WTC11 (cell line): ENCODE data around the gene ATP8B4.

Source experiments
- GABPB1 ChIP-seq: sonication (generic); formaldehyde crosslinking; IDR thresholded peaks from 2 replicates; pipeline ENCODE4 v1.8.1; 2023; ENCODE audit warnings: mild to moderate bottlenecking, missing genetic modification reagents
- TCF7 ChIP-seq: sonication (generic); formaldehyde crosslinking; IDR thresholded peaks from 2 replicates; pipeline ENCODE4 v1.8.0; 2022; ENCODE audit warnings: mild to moderate bottlenecking, low read depth, missing genetic modification reagents, moderate library complexity
- ZNF138 ChIP-seq: sonication (generic); formaldehyde crosslinking; conservative IDR thresholded peaks from 2 replicates; pipeline ENCODE4 v1.8.1; 2022; ENCODE audit warnings: mild to moderate bottlenecking, moderate library complexity, missing genetic modification reagents
- TF ChIP-seq, protein P1 (sequence below): sonication (generic); formaldehyde crosslinking; conservative IDR thresholded peaks from 2 replicates; pipeline ENCODE4 v1.8.1; 2023; ENCODE audit warnings: mild to moderate bottlenecking, low read depth, missing genetic modification reagents, moderate library complexity
- TF ChIP-seq, protein P2 (sequence below): sonication (generic); formaldehyde crosslinking; IDR thresholded peaks from 2 replicates; pipeline ENCODE4 v1.8.0; 2022; ENCODE audit warnings: missing genetic modification reagents
- TF ChIP-seq, protein P3 (sequence below): fragments of 200-600 bp; IDR thresholded peaks from 2 replicates; pipeline ENCODE4 v1.8.0; 2022; ENCODE audit warnings: antibody characterized with exemption
- TF ChIP-seq, protein P4 (sequence below): sonication (generic); formaldehyde crosslinking; conservative IDR thresholded peaks from 2 replicates; pipeline ENCODE4 v1.8.1; 2022; ENCODE audit warnings: mild to moderate bottlenecking, missing genetic modification reagents

DNA sequence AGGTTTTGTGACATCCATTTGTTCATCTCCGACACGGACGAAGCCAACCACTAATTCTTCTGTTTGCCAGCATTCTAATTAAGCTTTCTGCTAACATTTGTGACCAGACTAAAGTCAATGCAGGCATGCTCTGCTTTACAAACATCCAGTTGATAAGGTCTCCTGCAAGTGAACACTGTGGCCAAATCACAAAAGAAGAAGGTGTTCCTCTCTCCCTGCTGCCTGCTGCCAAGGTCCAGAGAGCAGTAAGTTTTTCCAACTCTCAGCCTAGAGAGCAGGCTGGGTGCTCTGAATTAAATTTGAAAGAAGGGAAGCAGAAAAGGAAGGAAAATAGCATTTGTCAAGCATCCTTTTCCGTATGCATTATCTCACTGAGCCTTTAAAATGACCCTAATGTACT lies 133.6 kb downstream of the ATP8B4 start:
- TF ChIP-seq, protein P1, sequence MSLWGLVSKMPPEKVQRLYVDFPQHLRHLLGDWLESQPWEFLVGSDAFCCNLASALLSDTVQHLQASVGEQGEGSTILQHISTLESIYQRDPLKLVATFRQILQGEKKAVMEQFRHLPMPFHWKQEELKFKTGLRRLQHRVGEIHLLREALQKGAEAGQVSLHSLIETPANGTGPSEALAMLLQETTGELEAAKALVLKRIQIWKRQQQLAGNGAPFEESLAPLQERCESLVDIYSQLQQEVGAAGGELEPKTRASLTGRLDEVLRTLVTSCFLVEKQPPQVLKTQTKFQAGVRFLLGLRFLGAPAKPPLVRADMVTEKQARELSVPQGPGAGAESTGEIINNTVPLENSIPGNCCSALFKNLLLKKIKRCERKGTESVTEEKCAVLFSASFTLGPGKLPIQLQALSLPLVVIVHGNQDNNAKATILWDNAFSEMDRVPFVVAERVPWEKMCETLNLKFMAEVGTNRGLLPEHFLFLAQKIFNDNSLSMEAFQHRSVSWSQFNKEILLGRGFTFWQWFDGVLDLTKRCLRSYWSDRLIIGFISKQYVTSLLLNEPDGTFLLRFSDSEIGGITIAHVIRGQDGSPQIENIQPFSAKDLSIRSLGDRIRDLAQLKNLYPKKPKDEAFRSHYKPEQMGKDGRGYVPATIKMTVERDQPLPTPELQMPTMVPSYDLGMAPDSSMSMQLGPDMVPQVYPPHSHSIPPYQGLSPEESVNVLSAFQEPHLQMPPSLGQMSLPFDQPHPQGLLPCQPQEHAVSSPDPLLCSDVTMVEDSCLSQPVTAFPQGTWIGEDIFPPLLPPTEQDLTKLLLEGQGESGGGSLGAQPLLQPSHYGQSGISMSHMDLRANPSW = no peak
- TF ChIP-seq, protein P2, sequence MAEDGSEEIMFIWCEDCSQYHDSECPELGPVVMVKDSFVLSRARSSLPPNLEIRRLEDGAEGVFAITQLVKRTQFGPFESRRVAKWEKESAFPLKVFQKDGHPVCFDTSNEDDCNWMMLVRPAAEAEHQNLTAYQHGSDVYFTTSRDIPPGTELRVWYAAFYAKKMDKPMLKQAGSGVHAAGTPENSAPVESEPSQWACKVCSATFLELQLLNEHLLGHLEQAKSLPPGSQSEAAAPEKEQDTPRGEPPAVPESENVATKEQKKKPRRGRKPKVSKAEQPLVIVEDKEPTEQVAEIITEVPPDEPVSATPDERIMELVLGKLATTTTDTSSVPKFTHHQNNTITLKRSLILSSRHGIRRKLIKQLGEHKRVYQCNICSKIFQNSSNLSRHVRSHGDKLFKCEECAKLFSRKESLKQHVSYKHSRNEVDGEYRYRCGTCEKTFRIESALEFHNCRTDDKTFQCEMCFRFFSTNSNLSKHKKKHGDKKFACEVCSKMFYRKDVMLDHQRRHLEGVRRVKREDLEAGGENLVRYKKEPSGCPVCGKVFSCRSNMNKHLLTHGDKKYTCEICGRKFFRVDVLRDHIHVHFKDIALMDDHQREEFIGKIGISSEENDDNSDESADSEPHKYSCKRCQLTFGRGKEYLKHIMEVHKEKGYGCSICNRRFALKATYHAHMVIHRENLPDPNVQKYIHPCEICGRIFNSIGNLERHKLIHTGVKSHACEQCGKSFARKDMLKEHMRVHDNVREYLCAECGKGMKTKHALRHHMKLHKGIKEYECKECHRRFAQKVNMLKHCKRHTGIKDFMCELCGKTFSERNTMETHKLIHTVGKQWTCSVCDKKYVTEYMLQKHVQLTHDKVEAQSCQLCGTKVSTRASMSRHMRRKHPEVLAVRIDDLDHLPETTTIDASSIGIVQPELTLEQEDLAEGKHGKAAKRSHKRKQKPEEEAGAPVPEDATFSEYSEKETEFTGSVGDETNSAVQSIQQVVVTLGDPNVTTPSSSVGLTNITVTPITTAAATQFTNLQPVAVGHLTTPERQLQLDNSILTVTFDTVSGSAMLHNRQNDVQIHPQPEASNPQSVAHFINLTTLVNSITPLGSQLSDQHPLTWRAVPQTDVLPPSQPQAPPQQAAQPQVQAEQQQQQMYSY = no peak
- no peak for TF ChIP-seq GABPB1
- TF ChIP-seq, protein P3, sequence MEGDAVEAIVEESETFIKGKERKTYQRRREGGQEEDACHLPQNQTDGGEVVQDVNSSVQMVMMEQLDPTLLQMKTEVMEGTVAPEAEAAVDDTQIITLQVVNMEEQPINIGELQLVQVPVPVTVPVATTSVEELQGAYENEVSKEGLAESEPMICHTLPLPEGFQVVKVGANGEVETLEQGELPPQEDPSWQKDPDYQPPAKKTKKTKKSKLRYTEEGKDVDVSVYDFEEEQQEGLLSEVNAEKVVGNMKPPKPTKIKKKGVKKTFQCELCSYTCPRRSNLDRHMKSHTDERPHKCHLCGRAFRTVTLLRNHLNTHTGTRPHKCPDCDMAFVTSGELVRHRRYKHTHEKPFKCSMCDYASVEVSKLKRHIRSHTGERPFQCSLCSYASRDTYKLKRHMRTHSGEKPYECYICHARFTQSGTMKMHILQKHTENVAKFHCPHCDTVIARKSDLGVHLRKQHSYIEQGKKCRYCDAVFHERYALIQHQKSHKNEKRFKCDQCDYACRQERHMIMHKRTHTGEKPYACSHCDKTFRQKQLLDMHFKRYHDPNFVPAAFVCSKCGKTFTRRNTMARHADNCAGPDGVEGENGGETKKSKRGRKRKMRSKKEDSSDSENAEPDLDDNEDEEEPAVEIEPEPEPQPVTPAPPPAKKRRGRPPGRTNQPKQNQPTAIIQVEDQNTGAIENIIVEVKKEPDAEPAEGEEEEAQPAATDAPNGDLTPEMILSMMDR = no peak
- no peak for TF ChIP-seq ZNF138 (CRISPR knock-in tag)
- TF ChIP-seq, protein P4, sequence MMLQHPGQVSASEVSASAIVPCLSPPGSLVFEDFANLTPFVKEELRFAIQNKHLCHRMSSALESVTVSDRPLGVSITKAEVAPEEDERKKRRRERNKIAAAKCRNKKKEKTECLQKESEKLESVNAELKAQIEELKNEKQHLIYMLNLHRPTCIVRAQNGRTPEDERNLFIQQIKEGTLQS (CRISPR knock-in tag) = no peak
- TF ChIP-seq TCF7 = no peak
